ENCODE results near the gene HIF1AN.

The HIF1AN gene

DNA sequence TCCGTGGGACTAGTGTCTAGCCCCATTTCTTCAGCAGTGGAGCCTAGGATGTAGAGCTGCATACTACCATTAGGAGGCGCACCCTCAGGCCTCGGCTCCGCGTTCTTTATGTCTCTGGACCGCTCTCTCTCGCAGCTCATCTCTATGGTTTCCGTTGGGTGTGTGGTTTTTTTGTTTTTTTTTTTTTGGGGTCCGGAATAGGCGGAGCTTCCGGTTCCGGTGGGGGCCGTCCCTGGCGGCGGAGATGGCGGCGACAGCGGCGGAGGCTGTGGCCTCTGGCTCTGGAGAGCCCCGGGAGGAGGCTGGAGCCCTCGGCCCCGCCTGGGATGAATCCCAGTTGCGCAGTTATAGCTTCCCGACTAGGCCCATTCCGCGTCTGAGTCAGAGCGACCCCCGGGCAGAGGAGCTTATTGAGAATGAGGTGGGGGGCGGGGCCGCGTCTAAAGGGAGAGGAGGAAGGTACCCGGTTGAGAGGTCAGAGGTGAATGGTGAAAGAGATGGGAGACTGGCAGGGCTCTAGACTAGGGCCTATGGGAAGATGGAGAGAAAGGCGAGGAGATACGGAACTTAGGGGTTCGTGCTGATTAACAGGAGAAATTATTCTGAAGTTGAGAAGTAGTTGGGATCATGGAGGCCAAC, at the start of gene HIF1AN:
Gene HIF1AN, plus strand, starts transcription at position 229 of the 639 bp plus-strand sequence. Its CDS starts 16 bp downstream, at position 245.
- DNase-seq, result peak; percentile 98

DNA sequence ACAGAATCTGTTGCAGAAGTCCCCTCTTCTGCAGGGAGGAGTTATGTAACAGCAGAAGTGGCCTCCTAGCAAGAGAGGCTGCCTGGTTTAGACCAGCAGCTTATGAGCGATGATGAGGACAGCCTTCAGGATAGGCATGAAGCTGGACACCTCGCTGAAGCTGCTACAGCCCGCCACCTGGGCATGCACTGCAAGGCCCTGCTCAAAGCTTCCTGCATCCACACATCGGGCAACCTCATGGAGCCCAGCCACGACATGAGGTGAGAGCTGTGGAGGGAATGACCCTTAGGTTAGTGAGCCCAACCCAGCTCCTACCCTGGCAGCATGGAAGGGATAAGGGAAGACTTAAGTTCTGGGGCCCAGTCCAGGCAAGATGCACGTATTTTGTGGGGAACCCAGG, 48.2 kb upstream of the HIF1AN start:
- no peak for DNase-seq

DNA sequence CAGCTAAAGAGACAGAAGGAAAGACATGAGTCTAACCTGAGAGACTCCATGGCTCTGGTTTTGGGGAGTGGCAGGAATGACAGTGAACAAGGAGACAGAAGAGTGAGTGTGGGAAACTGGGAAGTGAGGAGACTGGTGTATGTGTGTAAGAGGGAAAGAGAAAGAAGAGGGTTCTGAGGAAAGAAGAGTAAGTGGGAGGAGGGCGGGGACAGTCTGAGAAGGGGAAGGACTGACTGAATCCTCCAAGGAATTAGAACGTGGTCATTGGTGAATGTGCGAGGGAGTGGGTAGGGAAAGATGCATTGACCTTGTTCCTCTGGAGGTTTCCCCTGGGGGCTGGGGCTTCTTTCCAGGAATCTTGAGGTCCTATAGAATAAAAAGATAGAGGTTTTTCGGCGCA, 46.3 kb upstream of the HIF1AN start:
- peak; percentile 61 for DNase-seq

DNA sequence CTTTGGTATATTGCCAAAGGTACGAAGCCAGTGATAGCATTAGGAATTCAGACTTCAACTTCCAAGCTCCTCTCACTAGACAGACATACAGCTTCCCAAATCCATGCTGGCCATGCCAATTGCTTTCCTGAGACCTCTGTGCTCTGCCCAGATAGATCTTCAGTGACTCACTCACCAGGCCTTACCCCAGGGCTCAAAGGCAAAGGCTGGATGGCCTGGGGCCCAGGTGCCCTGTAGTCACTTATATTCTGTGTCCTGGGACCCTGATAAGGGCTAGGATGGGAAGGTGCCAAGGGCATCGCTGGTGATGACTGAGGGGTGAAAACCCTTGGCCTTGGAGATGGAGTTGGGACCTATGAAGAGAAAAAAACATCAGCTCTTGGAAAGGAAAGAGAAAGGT, 45.2 kb upstream of the HIF1AN start:
- no peak for DNase-seq

DNA sequence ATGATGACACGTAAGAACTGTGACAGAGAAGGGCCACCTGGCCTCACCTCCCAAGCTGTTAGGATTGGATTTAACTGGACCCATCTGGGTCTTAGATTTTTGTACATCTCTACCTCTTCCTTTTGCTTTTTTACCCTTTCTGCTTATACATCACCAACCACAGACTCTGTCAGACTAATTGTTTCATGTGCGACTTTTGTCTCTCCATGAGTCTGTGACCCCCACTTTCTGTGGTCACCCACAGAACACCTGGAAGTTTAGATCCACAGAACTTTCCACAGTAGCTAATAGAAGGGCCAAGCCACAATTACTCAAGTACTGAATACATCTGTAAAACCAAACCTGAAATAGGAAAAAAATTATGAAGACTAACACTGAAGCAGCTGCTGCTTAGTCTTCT, 39.2 kb upstream of the HIF1AN start:
- no peak for DNase-seq

DNA sequence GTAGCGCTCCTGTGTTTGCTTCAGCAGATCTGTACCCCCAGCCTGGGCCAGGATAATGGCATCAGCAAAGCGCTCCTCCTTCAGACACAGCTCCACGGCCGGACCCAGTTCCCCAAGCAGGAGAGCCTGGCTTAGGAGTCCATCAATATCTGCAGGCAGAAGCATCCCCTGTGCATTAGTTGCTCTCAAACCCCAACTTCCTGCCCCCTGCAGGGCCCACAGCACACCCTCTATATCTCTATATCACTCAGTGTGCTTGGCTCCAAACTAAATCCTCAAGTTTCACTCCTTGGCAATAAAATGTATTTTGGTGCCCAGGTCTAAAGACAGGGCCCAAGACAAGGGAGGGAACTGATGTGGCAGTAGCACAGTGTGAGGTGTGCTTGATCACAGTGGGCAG, 37.7 kb upstream of the HIF1AN start:
- DNase-seq, result no peak

DNA sequence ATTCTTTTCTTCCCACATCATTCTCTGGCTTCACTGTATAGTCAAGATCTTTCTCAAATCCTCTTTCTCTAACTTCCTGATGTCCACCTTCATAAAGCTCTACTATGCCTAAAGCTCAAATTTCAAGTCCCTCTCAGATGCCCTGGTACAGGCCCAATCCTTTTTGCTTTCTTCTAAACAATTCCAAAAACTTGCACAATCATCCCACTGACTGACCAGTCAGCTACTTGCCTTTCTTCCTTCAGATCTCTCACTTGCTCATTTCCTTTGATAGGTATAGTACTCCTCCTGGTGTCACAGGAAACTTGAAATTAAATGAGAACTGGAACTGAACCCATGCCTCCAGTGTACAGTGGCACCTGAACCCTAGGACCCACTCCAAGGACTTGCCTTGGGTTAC, 34.3 kb upstream of the HIF1AN start:
- DNase-seq, result no peak

DNA sequence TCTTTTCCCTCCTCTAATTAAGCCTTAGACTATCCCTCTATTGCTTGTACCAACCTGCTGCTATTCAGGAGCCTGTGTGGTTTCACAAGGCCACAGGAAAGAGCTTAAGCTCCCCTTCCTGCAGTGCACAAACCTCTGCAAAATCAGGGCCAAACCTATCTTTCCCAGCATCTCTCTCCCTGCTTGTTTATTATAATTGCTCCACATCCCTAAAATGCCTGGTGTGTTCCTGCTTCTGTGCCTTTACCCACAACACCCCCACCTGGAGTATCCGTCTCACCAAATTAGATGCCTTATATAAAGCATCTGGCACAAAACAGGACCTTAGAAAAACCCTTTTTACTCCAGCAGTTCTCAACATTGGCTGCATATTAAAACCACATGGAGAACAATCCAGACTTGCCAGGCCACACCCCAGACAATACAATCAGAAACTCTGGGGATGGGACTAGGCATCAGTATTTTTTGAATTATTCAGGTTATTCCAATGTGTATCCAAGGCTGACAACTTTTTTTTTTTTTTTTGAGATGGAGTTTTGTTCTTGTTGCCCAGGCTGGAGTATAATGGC, 32.7 kb upstream of the HIF1AN start:
- no peak for DNase-seq

DNA sequence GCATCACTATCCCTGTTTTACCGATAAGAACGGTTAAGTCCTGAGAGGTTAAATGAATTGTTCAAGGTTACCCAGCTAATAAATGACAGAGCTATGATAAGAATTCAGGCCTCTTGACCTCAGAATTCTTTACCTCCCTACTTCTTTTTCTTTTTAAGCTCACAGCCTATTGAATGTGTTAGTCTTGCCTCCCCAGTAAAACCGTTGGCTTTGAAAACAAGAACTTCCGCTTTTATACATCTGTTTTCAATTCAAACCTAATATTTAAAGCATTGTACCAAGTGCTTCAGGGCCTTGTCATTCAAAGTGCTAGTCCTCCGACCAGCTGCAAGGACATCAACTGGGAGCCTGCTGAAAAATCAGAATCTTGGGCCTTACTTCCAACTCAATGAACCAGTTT, 31.6 kb upstream of the HIF1AN start:
- no peak for DNase-seq

DNA sequence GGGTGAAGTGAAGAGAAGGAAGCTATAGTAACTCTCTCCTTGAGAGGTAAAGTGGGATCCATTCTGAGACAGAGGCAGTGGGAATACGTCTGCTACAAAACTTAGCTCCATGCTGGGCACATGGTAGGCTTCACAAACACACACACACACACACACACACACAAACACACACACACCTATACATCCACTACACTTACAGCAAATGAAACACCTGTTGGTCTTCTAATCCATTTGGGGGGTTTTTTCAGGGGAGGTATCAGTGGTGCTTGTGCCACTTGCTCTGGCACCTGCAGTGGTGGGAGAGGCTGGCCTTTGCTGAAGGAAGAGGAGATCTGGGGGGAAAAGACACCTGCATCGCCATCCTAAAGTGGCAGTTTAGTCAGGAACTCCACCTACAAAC, 30.6 kb upstream of the HIF1AN start:
- no peak for DNase-seq

DNA sequence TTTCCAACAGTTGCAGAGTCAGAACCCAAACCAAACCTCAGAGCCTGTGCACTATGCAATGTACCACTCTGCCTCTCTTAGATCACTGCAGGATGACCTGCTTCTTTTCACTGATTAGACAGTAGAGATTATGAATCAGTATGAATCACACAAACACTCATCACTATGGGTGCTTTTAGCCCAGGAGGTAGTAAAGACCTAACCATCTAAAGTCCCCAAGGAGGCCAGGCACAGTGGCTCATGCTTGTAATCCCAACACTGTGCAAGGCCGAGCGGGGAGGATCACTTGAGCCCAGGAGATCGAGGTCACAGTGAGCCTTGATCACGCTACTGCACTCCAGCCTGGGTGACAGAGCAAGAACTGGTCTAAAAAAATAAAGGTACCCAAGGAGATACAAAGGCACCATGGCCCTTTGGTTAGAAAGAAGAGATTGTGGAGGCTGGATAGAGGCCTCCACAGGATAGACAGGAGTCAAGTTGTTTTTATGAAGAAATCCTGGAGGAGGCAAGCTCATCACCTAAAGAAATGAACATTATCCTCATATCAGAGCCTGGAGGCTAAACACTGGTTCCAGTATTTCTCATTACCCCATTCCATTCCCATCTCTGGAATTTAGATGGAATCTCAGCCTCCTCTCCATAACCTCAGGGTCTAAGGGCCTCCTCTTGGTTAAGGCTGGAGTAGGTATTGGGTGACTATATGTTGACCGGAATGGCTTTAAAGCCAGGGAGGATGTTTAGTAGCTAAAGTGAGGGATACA, 29.0 kb upstream of the HIF1AN start:
- no peak for DNase-seq

DNA sequence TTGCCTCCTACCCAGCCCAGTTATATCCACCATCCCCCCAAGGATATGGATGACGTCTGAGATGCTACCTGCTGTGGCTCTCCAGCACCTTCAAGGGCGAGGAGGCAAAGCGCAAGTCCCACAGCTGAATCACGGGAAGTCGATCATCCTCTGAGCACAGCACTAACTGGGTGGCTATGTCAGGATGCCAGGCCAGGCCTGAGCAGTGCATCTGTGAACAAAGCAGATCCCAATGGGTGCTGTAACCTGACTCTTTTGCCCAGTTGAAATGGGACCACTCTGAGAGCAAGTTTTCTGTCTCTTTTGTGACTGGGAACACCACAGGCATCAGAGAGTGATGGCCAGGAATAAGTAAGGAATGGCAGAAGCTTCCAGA, 28.4 kb upstream of the HIF1AN start:
- no peak for DNase-seq

DNA sequence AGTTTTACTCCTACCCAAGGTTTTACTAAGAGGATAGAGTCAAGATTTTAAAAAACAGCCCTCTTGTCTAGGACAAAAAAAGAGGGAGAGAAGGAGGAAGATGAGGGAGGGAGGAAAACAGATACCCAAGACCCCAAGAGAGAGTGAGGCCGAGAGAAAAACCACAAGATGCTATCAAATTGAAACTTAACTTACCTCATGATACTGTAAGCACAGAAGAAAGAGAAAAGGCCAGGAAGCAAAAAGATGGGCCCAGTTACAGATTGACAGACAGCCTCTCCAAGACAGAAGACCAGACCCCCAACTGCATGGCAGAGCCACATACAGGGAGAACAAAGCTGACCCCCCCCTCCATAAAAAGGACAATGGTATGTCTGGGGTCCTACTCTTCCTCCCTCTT, 27.5 kb upstream of the HIF1AN start:
- DNase-seq, result no peak

DNA sequence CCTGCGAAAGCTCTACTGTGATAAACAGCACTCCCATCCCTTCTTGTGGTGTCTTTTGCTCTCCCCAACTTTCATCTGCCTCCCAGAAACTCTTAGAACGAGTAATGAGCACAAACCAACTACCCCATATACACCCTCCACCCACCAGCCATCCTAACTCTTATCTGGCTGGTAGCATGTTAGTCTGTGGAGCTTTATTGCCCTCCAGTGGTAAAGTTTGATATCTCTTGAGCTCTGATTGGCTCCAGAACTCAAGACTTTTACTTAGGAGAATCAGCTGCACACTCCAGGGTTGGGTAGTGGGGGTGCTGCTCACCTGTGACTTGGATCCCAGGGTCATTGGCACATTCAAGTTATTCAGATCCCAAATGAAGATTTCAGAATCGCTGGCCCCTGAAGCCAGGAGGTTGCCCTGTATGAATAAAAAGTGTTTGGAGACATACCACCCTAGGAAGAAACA, 27.0 kb upstream of the HIF1AN start:
- peak; percentile 56 for DNase-seq

DNA sequence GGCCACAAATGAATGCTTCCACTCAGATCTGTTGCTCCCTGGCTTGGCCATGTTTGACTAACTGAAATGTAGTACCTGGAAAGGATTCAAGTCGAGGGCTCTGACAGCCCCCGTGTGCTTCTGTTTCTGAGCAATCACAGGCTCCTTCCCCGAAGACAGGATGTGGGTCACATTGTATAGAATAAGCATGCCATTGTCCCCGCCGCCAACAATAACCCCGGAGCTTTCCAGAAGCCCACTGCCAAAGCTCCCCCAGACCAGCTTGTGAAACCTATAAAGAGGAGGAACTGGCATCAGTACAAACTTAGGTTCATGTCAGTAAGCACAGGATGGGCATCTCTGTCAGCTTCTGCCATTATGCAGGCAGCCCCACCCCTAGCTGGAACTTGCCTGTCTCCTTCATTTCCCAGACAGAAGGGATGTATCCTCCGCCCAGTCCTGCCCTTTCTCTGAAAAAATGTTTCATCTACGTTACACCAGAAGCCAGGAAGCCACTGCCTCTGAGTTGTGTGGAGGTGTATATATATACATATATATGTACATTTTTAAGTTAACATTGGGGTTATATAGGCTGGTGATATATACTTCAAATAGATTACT, 26.4 kb upstream of the HIF1AN start:
- DNase-seq, result no peak

DNA sequence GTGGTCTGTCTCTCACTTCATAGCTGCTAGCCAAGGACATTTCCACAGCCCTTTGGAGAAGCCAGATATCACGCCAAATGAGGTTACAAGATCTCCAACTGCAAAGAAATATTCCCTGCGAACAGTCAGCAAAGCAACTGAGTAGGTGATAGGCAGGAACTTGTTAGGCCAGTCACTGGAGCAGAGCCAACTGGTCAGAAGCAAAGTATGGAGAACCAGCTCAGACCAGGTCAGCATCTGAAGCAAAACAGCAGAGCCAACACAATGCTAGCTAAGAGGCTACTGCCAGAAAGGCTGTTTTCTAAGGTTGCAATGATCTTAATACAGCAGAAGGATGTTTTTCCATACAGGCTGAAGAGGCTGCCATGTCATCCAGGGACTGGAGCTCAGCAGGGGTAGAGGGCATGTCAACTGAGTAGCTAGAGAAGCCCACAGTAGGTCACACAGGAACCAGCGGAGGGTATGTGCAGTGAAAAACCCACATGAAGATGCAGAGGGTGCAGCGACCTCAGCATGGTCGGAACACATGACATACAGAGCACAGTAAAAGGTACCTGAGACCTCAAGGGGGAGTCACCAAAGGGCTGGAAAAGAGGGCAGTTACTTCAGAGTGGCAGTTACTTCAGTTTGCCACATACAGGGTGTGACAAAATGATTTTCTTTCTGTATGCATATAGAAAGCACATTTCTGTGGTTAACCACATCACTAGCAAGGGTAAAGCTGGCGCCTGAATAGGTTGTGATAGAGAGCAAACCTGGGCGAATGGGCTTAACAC, 25.0 kb upstream of the HIF1AN start:
- DNase-seq, result no peak

DNA sequence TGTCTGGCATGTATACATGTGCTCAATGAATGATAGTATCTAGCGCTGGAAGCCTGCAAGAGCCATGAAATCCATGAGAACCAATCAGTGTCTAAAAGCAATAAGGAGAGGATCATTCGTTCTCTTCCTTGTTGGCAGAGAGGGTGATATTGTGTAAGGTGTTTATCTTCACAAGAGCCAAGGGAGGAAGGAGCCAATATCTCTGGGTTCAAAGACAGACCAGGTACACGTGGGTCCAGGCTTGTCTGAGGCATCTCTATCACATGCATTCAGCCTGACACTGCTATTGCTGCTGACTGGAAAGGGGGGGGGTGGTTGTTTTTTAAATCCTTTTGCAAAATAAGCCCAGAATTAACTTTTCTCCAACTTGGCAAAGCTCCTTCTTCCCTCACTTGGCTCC, 20.1 kb upstream of the HIF1AN start:
- no peak for DNase-seq

DNA sequence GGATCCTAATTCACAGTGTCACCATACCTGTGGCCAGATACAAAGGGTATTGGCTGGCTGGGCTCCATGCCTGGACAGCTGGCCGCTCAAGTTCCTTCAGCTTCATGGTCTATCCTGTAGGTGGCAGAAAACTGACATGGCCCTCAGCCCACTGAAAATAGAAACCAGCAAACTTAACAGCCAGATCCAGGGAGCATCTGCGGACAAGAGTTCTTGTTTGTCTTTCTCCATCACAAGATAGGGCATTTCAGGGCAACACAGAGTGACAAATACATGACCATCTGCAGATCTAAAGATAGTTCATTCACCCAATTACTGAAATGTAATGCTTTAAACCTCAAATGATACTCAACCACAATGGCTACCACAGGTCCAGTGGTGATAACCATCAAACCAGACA, 18.9 kb upstream of the HIF1AN start:
- DNase-seq, result no peak

DNA sequence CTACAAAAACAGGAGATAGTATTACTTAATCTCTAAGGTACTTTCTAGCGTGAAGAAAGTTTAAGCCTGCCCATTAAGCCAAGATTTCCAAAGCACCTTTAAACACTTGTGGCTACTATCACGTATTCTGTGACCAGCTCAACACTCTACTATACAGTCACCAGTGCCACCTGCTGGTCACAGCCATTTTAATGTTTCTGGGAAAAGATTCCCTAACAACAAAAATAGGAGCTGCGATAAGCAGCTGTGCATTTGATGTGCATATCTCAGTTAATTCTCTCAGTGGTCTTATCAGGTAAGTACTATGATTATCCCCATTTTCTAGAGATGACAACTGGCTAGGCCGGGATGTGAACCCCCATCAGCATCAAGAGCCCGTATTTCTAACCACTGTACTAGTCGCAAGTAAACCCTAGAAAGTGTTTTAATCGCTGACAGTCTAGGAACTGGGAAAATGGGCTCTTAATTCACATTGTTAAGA, 16.9 kb upstream of the HIF1AN start:
- DNase-seq, result peak; percentile 75

DNA sequence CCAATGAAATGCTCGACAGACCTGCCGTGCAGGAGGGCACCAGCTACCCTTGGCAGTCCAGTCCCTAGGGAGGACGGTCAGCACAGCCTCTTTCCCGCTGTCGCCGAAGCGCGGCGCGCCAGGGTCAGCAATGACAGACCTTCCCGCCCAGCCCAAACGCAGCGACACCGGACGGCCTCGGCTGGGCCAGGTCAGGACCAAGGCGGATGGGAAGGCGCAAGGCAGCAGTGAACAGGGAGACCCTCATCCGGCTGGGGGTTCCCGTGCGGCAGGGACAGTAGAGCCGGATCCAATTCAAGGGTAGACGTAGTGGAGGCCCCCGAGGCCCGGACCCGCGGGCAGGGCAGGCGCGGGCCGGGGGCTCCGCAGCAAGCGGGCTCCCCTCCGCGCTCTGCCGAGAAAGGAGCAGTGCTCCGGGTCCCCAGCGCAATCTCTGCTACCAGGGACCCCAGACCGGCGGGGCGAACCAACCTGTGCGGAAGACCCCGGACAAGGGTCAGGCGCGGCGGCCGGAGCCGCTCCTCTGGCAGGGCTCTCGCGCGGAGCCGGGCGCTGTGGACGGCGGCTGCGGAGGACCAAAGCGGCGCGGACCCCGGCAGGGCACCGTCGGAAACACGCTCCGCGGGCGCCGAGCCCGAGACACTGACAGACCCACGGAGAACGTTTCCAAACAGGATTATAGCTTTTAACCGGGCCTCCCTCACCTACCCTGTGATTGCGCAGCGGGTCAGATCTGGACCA, 16.3 kb upstream of the HIF1AN start, which contains the start of gene SEC31B:
Gene SEC31B, minus strand, starts transcription at position 551 of the 741 bp plus-strand sequence. CDS start 2,909 bp downstream, outside the sequence.
- DNase-seq, result no peak

DNA sequence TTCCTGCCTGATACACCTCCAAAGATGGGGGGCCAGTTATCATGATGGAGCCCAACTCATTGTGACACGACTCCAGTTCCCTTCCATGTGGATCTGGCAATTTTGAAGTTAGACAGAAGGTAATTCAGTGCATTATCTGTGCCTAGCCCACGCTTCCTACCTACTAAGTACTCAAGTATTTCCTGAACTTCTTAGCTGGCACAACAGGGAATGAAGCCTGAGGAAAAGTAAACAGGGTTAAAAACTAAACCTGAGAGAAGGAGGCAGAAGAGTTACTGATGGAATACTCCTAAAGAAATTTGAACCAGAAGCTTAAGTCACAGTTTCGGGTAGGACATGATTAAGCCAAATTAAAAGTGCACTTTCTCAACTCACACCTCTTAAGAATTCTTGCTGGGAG, 14.9 kb upstream of the HIF1AN start:
- no peak for DNase-seq

All from suppressor macrophage treated with lipopolysaccharide for 4 hours (primary cell).